ENCODE results near the gene MEIS1. TPM values are rescaled to one million over a fixed set of nuclear protein-coding genes. Genes with fewer than 3 reads are reported as not detected.

MEIS1 gene
- polyA plus RNA-seq, 1 donor (not counting 4 experiments of a cell fraction or from before 2014, with no cell fraction given): 3.1 TPM

DNA sequence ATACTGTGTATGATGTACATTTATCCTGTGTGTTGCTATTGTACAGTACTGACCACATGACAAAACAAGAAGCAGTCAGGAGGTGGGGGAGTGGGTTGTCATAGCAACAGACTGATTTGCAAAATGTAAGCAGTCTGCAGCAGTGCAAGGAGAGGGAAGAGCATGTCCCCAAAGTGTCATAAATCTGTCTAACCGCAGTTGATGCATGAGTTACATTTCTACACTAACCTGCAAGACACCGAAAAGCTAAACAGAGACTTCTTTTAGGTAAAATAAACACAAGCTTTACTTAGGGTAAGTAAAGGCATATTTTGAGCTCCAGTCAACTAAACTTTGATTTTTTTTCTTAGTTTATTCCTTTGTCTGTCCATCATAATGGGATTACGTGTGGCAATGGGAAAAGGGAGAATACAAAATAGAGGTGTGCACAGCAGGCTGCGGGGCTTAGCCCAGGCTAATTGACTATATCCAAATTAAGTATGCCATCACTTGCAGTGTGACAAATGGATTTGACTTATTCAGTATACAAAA is 134.5 kb downstream of the MEIS1 start:
- no peak for FAIRE-seq
- no peaks in the 10 kb centered on the region for H3K9me1 ChIP-seq (ENCODE audit: control insufficient read depth, extremely low read depth, insufficient read depth, low read length)
- TF ChIP-seq EZH2 (IDR thresholded peaks at IDR 0.05; ENCODE audit: low read length): no peak
- TF ChIP-seq, protein P1, sequence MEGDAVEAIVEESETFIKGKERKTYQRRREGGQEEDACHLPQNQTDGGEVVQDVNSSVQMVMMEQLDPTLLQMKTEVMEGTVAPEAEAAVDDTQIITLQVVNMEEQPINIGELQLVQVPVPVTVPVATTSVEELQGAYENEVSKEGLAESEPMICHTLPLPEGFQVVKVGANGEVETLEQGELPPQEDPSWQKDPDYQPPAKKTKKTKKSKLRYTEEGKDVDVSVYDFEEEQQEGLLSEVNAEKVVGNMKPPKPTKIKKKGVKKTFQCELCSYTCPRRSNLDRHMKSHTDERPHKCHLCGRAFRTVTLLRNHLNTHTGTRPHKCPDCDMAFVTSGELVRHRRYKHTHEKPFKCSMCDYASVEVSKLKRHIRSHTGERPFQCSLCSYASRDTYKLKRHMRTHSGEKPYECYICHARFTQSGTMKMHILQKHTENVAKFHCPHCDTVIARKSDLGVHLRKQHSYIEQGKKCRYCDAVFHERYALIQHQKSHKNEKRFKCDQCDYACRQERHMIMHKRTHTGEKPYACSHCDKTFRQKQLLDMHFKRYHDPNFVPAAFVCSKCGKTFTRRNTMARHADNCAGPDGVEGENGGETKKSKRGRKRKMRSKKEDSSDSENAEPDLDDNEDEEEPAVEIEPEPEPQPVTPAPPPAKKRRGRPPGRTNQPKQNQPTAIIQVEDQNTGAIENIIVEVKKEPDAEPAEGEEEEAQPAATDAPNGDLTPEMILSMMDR (optimal IDR thresholded peaks at IDR 0.05 in 1 of 3, IDR thresholded peaks at IDR 0.05 in 1 of 3, conservative IDR thresholded peaks at IDR 0.05 in 1 of 3; ENCODE audit: extremely low read depth in 1 of 3, insufficient read depth in 2 of 3, low read length in 3 of 3): no peak

DNA sequence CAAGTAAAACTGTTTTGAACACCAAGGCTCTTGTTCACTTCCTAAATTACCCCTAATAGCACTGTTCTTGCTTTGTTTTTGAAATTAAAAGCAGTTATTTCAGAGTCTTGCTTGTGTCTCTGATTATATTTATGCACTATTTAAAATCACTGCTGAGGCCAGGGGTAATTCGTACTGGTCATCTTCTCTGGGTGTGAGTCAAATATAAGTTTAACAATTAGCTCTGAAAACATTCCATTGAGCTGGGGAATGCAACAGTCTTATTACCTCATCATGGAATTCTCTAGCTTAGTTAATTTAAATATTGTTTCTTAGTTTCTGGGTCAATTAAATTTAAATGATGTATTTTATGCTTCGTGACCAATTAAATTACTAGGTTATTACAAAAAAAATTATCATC is 135.0 kb downstream of the MEIS1 start:
- dilution Hi-C loops (cut with MboI; ENCODE audit: extremely low pct_ligation_motif_present, low sequenced_read_pairs): no loop called here
- Histone ChIP-seq H3K9ac (ENCODE audit: control insufficient read depth, extremely low read depth, insufficient read depth, low read length) (no peak overlapping the region), H3K27me3 (ENCODE audit: control insufficient read depth, extremely low read depth, insufficient read depth, low read length) (no peaks in the 10 kb centered on the region), H4K20me1 (ENCODE audit: control insufficient read depth, extremely low read depth, insufficient read depth, low read length) (no peaks in the 10 kb centered on the region), H3K4me1 (ENCODE audit: control insufficient read depth, extremely low read depth, insufficient read depth, low read length) (no peaks in the 10 kb centered on the region), H2AFZ (ENCODE audit: control insufficient read depth, low read length) (no peak overlapping the region), H3K4me2 (ENCODE audit: control insufficient read depth, extremely low read depth, insufficient read depth, low read depth, low read length) (no peak overlapping the region), H3K4me3 (ENCODE audit: control insufficient read depth in 2 of 3, extremely low read depth in 1 of 3, insufficient read depth in 2 of 3, low read depth in 1 of 3, low read length in 3 of 3) (no peak overlapping the region), H3K79me2 (ENCODE audit: control insufficient read depth, insufficient read depth, low read length) (no peaks in the 10 kb centered on the region), H3K9me1 (ENCODE audit: control insufficient read depth, extremely low read depth, insufficient read depth, low read length) (no peaks in the 10 kb centered on the region), H3K9me3 (ENCODE audit: control insufficient read depth, low read depth, low read length) (no peaks in the 10 kb centered on the region), H3K36me3 (ENCODE audit: control insufficient read depth in 2 of 2, extremely low read depth in 1 of 2, insufficient read depth in 2 of 2, low read length in 2 of 2) (no peaks in the 10 kb centered on the region), H3K27ac (ENCODE audit: control insufficient read depth, insufficient read depth, low read length) (no peak overlapping the region)
- TF ChIP-seq, protein P1 (optimal IDR thresholded peaks at IDR 0.05 in 1 of 3, IDR thresholded peaks at IDR 0.05 in 1 of 3, conservative IDR thresholded peaks at IDR 0.05 in 1 of 3; ENCODE audit: extremely low read depth in 1 of 3, insufficient read depth in 2 of 3, low read length in 3 of 3): no peak
- no peak for TF ChIP-seq EZH2 (IDR thresholded peaks at IDR 0.05; ENCODE audit: low read length)
- no peak for FAIRE-seq
- no peak for DNase-seq (ENCODE audit: low read depth, low spot score)

More for the DNA sequence above, 134.5 kb downstream of the MEIS1 start:
- Histone ChIP-seq H3K4me1 (ENCODE audit: control insufficient read depth, extremely low read depth, insufficient read depth, low read length) (no peaks in the 10 kb centered on the region), H3K9me3 (ENCODE audit: control insufficient read depth, low read depth, low read length) (no peaks in the 10 kb centered on the region), H3K4me3 (ENCODE audit: control insufficient read depth in 2 of 3, extremely low read depth in 1 of 3, insufficient read depth in 2 of 3, low read depth in 1 of 3, low read length in 3 of 3) (no peak overlapping the region), H3K36me3 (ENCODE audit: control insufficient read depth in 2 of 2, extremely low read depth in 1 of 2, insufficient read depth in 2 of 2, low read length in 2 of 2) (no peaks in the 10 kb centered on the region), H2AFZ (ENCODE audit: control insufficient read depth, low read length) (no peak overlapping the region), H3K4me2 (ENCODE audit: control insufficient read depth, extremely low read depth, insufficient read depth, low read depth, low read length) (no peak overlapping the region), H4K20me1 (ENCODE audit: control insufficient read depth, extremely low read depth, insufficient read depth, low read length) (no peaks in the 10 kb centered on the region), H3K27me3 (ENCODE audit: control insufficient read depth, extremely low read depth, insufficient read depth, low read length) (no peaks in the 10 kb centered on the region), H3K27ac (ENCODE audit: control insufficient read depth, insufficient read depth, low read length) (no peak overlapping the region), H3K9ac (ENCODE audit: control insufficient read depth, extremely low read depth, insufficient read depth, low read length) (no peak overlapping the region), H3K79me2 (ENCODE audit: control insufficient read depth, insufficient read depth, low read length) (no peaks in the 10 kb centered on the region)
- dilution Hi-C loops (cut with MboI; ENCODE audit: extremely low pct_ligation_motif_present, low sequenced_read_pairs): no loop called here
- no peak for DNase-seq (ENCODE audit: low read depth, low spot score)

Data from keratinocyte (primary cell).